Measurements from ENCODE around the gene RNF144A. TPM values are rescaled to one million over a fixed set of nuclear protein-coding genes. Genes with fewer than 3 reads are reported as not detected.

The RNF144A gene
- total RNA-seq, 1 experiment from 2014 or later = 0.21 TPM

- peaks cover 41% of the 10 kb centered on the region for H3K27me3 Mint-ChIP-seq (ENCODE audit: insufficient read depth, unreplicated experiment)
- peaks cover under 1% of the 10 kb centered on the region for H3K9me3 Mint-ChIP-seq (ENCODE audit: unreplicated experiment)
- DNase-seq (ENCODE audit: unreplicated experiment) = no peak
- no peaks in the 10 kb centered on the region for H3K36me3 Mint-ChIP-seq (ENCODE audit: insufficient read depth, unreplicated experiment)
- no peak overlapping the region for H3K4me3 Mint-ChIP-seq (ENCODE audit: unreplicated experiment)
- no peak for TF ChIP-seq CTCF (IDR thresholded peaks at IDR 0.05; ENCODE audit: unreplicated experiment)
- ChIA-PET POLR2A (interaction anchor here (0.6 to 0.7 kb wide), 2 partner anchors 51 to 415 kb away, joined by 3 read pairs; no protein-coding TSS in a partner anchor), CTCF (interaction anchor here (1.9 to 2.2 kb wide), 2 partner anchors 16 to 131 kb away, joined by 7 read pairs; no protein-coding TSS in a partner anchor)
- intact Hi-C loops (cut with micrococcal nuclease) = no loop called here
- H3K27ac Mint-ChIP-seq (ENCODE audit: low read depth, unreplicated experiment) = no peak overlapping the region
- H3K4me1 Mint-ChIP-seq (ENCODE audit: insufficient read depth, unreplicated experiment) = peaks cover 5% of the 10 kb centered on the region
- no TSS peak for BruUV-seq (replicated peaks)
Measured at GRCh38 chr2:7027956-7028655, 110.9 kb downstream of the RNF144A start.

GRCh38 chr2:7028846-7029245, 111.6 kb downstream of the RNF144A start:
- Mint-ChIP-seq H3K4me3 (ENCODE audit: unreplicated experiment) (no peak overlapping the region), H3K27me3 (ENCODE audit: insufficient read depth, unreplicated experiment) (peaks cover 48% of the 10 kb centered on the region), H3K27ac (ENCODE audit: low read depth, unreplicated experiment) (no peak overlapping the region), H3K9me3 (ENCODE audit: unreplicated experiment) (peaks cover 7% of the 10 kb centered on the region), H3K4me1 (ENCODE audit: insufficient read depth, unreplicated experiment) (no peaks in the 10 kb centered on the region), H3K36me3 (ENCODE audit: insufficient read depth, unreplicated experiment) (no peaks in the 10 kb centered on the region)
- ChIA-PET POLR2A (no interaction called here), CTCF (interaction anchor here (0.9 to 2.2 kb wide), 3 partner anchors 15 to 132 kb away, joined by 3 to 7 read pairs (median 7); no protein-coding TSS in a partner anchor)
- intact Hi-C loops (cut with micrococcal nuclease) = no loop called here
- DNase-seq (ENCODE audit: unreplicated experiment) = no peak
- no TSS peak for BruUV-seq (replicated peaks)
- TF ChIP-seq CTCF (IDR thresholded peaks at IDR 0.05; ENCODE audit: unreplicated experiment) = no peak

GRCh38 chr2:7029291-7030059, 112.3 kb downstream of the RNF144A start:
- POLR2A ChIA-PET = no interaction called here
- Mint-ChIP-seq H3K9me3 (ENCODE audit: unreplicated experiment) (peaks cover 7% of the 10 kb centered on the region), H3K27me3 (ENCODE audit: insufficient read depth, unreplicated experiment) (peaks cover 55% of the 10 kb centered on the region), H3K4me3 (ENCODE audit: unreplicated experiment) (no peak overlapping the region), H3K4me1 (ENCODE audit: insufficient read depth, unreplicated experiment) (no peaks in the 10 kb centered on the region), H3K27ac (ENCODE audit: low read depth, unreplicated experiment) (no peak overlapping the region), H3K36me3 (ENCODE audit: insufficient read depth, unreplicated experiment) (no peaks in the 10 kb centered on the region)
- TF ChIP-seq CTCF (IDR thresholded peaks at IDR 0.05; ENCODE audit: unreplicated experiment) = no peak
- no peak for DNase-seq (ENCODE audit: unreplicated experiment)
- CTCF ChIA-PET = interaction anchor here (0.9 to 2.2 kb wide), 4 partner anchors 15 to 133 kb away, joined by 3 to 7 read pairs (median 5); no protein-coding TSS in a partner anchor
- intact Hi-C loops (cut with micrococcal nuclease) = loop anchor here (10.0 kb wide), 1 partner anchor 55 kb away; no protein-coding TSS in a partner anchor
- no TSS peak for BruUV-seq (replicated peaks)

- no peaks in the 10 kb centered on the region for H3K36me3 Mint-ChIP-seq (ENCODE audit: insufficient read depth, unreplicated experiment)
- no peak overlapping the region for H3K4me3 Mint-ChIP-seq (ENCODE audit: unreplicated experiment)
- no peak for TF ChIP-seq CTCF (IDR thresholded peaks at IDR 0.05; ENCODE audit: unreplicated experiment)
- BruUV-seq (replicated peaks) = no TSS peak
- peak overlapping the region; percentile 46 for H3K27ac Mint-ChIP-seq (ENCODE audit: low read depth, unreplicated experiment)
- DNase-seq (ENCODE audit: unreplicated experiment) = no peak
- CTCF ChIA-PET = interaction anchor here (0.7 to 1.1 kb wide), 4 partner anchors 13 to 114 kb away, joined by 3 to 4 read pairs (median 3); no protein-coding TSS in a partner anchor
- peaks cover 68% of the 10 kb centered on the region for H3K27me3 Mint-ChIP-seq (ENCODE audit: insufficient read depth, unreplicated experiment)
- no peaks in the 10 kb centered on the region for H3K4me1 Mint-ChIP-seq (ENCODE audit: insufficient read depth, unreplicated experiment)
- peaks cover 7% of the 10 kb centered on the region for H3K9me3 Mint-ChIP-seq (ENCODE audit: unreplicated experiment)
- POLR2A ChIA-PET = interaction anchor here (0.7 kb wide), 1 partner anchor 501 kb away, joined by 6 read pairs; no protein-coding TSS in a partner anchor
- intact Hi-C loops (cut with micrococcal nuclease) = loop anchor here (10.0 kb wide), 1 partner anchor 54 kb away; no protein-coding TSS in a partner anchor
Measured at GRCh38 chr2:7030810-7031209, 113.6 kb downstream of the RNF144A start.

All from MCF 10A (cell line).